PC-9 (cell line): ENCODE results near the gene HAO2.

Experiments
- CTCF ChIP-seq: fragments of 200-600 bp; sonication (generic); conservative IDR thresholded peaks from 2 replicates; pipeline ENCODE4 v1.6.1; 2017; ENCODE audit warnings: mixed run types, antibody characterized with exemption, mild to moderate bottlenecking, moderate library complexity
- EZH2 ChIP-seq: fragments of 200-600 bp; sonication (generic); IDR thresholded peaks from 2 replicates; pipeline ENCODE4 v1.8.0; 2017; ENCODE audit warnings: antibody characterized with exemption, low read depth

- TF ChIP-seq CTCF (no peak), EZH2 (no peak)
These were observed 74.2 kb downstream of the HAO2 start for GRCh38 chr1:119442756-119443155.
